Measurements from ENCODE around the gene CREB3L1.
A peak's percentile ranks its signal among the peaks of the same experiment; 100 is the strongest.

CREB3L1 gene

DNA sequence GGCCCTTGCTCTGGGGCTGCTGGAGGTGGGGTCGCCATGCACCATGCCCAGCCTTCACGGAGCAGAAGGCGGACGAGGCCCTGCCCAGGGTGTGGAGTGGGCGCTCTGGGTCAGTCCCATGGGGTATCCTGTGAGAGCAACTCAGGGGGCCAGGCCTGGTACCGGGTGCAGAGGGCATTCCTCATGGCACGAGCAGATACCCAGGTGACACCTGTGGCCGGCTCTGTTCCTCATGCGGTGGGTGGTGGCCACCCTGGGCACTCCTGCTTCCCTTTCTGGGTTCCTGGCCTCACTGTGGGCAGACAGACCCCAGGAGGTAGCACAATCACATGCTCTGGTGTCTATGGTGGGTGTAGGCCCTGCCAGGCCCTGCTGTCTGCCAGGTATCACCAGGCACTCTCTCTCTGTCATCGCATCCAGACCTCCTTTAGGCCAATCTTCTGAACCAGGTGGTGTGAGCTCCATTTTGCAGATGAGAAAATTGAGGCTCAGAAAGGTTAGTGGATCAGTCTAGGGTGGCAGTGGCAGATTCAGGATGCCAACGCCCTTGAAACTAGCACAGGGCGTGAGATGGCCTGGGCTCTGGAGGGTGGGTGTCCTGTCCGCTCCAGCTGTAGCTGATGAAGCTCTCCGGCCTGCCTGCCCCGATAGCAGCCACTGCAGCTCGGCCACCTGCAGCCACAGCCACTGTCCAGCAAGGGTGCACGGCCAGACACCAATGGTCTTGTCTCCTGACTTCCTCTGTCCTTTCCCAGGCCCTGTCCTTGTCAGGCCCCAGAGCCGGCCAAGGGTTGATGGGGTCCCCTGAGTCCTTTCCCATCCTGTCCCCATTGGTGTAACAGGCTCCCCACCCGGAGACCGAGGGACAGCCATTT is 84.9 kb downstream of the CREB3L1 start:
- no peak for TF ChIP-seq CEBPB (IDR thresholded peaks at IDR 0.05)
- TF ChIP-seq, protein P1, sequence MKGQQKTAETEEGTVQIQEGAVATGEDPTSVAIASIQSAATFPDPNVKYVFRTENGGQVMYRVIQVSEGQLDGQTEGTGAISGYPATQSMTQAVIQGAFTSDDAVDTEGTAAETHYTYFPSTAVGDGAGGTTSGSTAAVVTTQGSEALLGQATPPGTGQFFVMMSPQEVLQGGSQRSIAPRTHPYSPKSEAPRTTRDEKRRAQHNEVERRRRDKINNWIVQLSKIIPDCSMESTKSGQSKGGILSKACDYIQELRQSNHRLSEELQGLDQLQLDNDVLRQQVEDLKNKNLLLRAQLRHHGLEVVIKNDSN (IDR thresholded peaks at IDR 0.05): no peak
- no peak for TF ChIP-seq NFIC (IDR thresholded peaks at IDR 0.05)
- no peak for TF ChIP-seq TAF1 (IDR thresholded peaks at IDR 0.05; ENCODE audit: low read depth)
- no peak for TF ChIP-seq YY1 (IDR thresholded peaks at IDR 0.05; ENCODE audit: low read depth)
- no peak for TF ChIP-seq ZBTB7A (IDR thresholded peaks at IDR 0.05; ENCODE audit: low read depth)

DNA sequence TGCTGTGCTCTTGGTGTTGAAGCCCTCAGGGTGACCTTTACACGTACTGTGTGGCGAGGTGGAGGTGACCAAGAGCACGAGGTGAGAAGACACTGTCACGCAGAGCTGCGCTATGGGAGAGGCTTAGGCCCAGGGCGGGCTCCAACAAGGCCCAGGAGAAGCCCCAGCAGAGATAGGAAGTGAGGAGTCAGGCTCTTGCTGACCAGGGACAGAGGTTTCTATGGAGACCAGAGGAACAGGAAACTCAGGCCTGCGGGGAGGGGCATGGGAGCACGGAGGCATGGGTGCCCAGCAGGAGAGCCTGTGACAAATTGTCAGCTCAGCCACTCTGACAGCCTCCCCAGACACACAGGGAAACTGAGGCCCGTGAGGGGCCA is 85.6 kb downstream of the CREB3L1 start:
- TF ChIP-seq YY1 (IDR thresholded peaks at IDR 0.05; ENCODE audit: low read depth): no peak
- TF ChIP-seq EP300 (IDR thresholded peaks at IDR 0.05; ENCODE audit: borderline replicate concordance): no peak
- no peak for TF ChIP-seq FOXM1 (IDR thresholded peaks at IDR 0.05; ENCODE audit: borderline replicate concordance, low read depth)
- TF ChIP-seq RAD21 (IDR thresholded peaks at IDR 0.05; ENCODE audit: low read depth): no peak
- no peak for TF ChIP-seq EGR1 (IDR thresholded peaks at IDR 0.05)
- TF ChIP-seq CEBPB (IDR thresholded peaks at IDR 0.05): no peak
- TF ChIP-seq, protein P2, sequence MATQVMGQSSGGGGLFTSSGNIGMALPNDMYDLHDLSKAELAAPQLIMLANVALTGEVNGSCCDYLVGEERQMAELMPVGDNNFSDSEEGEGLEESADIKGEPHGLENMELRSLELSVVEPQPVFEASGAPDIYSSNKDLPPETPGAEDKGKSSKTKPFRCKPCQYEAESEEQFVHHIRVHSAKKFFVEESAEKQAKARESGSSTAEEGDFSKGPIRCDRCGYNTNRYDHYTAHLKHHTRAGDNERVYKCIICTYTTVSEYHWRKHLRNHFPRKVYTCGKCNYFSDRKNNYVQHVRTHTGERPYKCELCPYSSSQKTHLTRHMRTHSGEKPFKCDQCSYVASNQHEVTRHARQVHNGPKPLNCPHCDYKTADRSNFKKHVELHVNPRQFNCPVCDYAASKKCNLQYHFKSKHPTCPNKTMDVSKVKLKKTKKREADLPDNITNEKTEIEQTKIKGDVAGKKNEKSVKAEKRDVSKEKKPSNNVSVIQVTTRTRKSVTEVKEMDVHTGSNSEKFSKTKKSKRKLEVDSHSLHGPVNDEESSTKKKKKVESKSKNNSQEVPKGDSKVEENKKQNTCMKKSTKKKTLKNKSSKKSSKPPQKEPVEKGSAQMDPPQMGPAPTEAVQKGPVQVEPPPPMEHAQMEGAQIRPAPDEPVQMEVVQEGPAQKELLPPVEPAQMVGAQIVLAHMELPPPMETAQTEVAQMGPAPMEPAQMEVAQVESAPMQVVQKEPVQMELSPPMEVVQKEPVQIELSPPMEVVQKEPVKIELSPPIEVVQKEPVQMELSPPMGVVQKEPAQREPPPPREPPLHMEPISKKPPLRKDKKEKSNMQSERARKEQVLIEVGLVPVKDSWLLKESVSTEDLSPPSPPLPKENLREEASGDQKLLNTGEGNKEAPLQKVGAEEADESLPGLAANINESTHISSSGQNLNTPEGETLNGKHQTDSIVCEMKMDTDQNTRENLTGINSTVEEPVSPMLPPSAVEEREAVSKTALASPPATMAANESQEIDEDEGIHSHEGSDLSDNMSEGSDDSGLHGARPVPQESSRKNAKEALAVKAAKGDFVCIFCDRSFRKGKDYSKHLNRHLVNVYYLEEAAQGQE (IDR thresholded peaks at IDR 0.05; ENCODE audit: low read depth): no peak
- TF ChIP-seq, protein P3, sequence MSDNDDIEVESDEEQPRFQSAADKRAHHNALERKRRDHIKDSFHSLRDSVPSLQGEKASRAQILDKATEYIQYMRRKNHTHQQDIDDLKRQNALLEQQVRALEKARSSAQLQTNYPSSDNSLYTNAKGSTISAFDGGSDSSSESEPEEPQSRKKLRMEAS (IDR thresholded peaks at IDR 0.05): no peak
- TF ChIP-seq TAF1 (IDR thresholded peaks at IDR 0.05; ENCODE audit: low read depth): no peak
- TF ChIP-seq CREB1 (IDR thresholded peaks at IDR 0.05; ENCODE audit: low read depth): no peak

DNA sequence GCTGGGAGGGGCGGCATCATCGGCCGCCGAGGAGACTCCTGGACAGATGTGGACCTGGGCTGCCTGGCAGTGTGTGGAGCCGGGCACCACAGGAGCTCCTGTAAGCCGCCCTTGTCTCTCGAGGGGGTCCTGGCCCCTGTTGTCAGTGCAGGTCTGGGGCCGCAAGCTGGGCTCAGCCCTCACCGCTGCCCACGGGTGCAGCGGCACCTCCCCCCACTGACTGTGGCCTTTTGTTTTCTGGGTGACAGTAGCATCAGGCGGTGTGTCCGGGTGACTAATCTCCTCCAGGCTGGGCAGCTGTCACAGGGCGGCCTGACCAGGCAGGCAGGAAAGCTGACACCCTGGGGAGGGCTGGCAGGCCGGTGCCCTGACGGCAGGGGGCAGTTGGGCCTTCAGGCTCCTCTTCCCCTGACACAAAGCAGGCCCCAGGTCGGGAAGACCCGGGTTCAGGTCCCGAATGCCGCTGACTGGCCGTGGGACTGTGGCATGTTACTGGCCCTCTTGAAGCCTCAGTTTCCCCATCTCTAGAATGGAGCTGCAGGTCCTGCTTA is 86.1 kb downstream of the CREB3L1 start:
- TF ChIP-seq, protein P2 (IDR thresholded peaks at IDR 0.05; ENCODE audit: low read depth): no peak
- no peak for TF ChIP-seq TAF1 (IDR thresholded peaks at IDR 0.05; ENCODE audit: low read depth)
- TF ChIP-seq ZBTB7A (IDR thresholded peaks at IDR 0.05; ENCODE audit: low read depth): no peak
- TF ChIP-seq RAD21 (IDR thresholded peaks at IDR 0.05; ENCODE audit: low read depth): peak; percentile 5; the same call in 1 of the 2 replicates
- TF ChIP-seq NFIC (IDR thresholded peaks at IDR 0.05): peak; percentile 57
- no peak for TF ChIP-seq CEBPB (IDR thresholded peaks at IDR 0.05)
- peak; percentile 82 for TF ChIP-seq TCF12 (IDR thresholded peaks at IDR 0.05; ENCODE audit: low read depth)
- TF ChIP-seq EGR1 (IDR thresholded peaks at IDR 0.05): no peak
- peak; percentile 19; the same call in 1 of the 2 replicates for TF ChIP-seq TEAD4 (IDR thresholded peaks at IDR 0.05)
- peak; percentile 49; the same call in 1 of the 2 replicates for TF ChIP-seq EP300 (IDR thresholded peaks at IDR 0.05; ENCODE audit: borderline replicate concordance)
- TF ChIP-seq, protein P1 (IDR thresholded peaks at IDR 0.05): 0 out of 2 replicates have a peak, but pooled peaks have one; percentile 28
- no peak for TF ChIP-seq CREB1 (IDR thresholded peaks at IDR 0.05; ENCODE audit: low read depth)
- TF ChIP-seq, protein P3 (IDR thresholded peaks at IDR 0.05): peak; percentile 59; the same call in 1 of the 2 replicates
- TF ChIP-seq FOXM1 (IDR thresholded peaks at IDR 0.05; ENCODE audit: borderline replicate concordance, low read depth): no peak
- TF ChIP-seq YY1 (IDR thresholded peaks at IDR 0.05; ENCODE audit: low read depth): no peak

DNA sequence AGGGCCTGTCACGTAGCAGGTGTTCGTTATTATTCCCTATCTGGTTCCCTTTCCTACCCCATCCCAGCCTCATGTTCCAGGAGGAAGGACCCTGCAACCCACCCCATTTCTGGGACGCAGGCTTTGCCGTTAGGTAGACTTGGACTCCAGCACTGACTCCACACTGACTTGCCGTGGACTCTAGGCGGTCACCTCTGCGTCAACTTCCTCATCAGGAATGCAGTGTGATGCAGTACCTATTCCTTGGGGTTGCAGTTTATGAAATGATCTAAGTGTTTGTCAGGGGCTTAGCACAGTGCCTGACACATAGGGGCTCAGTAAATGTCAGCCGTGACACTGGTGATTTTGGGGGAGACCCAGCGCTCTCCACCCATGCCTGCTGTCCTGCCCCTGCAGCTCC is 86.6 kb downstream of the CREB3L1 start:
- no peak for TF ChIP-seq ZBTB7A (IDR thresholded peaks at IDR 0.05; ENCODE audit: low read depth)
- TF ChIP-seq YY1 (IDR thresholded peaks at IDR 0.05; ENCODE audit: low read depth): no peak
- TF ChIP-seq CEBPB (IDR thresholded peaks at IDR 0.05): no peak
- TF ChIP-seq TEAD4 (IDR thresholded peaks at IDR 0.05): no peak
- TF ChIP-seq, protein P2 (IDR thresholded peaks at IDR 0.05; ENCODE audit: low read depth): no peak
- TF ChIP-seq CREB1 (IDR thresholded peaks at IDR 0.05; ENCODE audit: low read depth): no peak
- TF ChIP-seq, protein P1 (IDR thresholded peaks at IDR 0.05): no peak
- no peak for TF ChIP-seq NFIC (IDR thresholded peaks at IDR 0.05)
- no peak for TF ChIP-seq RAD21 (IDR thresholded peaks at IDR 0.05; ENCODE audit: low read depth)
- TF ChIP-seq TCF12 (IDR thresholded peaks at IDR 0.05; ENCODE audit: low read depth): no peak
- TF ChIP-seq EGR1 (IDR thresholded peaks at IDR 0.05): no peak
- TF ChIP-seq, protein P3 (IDR thresholded peaks at IDR 0.05): no peak
- no peak for TF ChIP-seq EP300 (IDR thresholded peaks at IDR 0.05; ENCODE audit: borderline replicate concordance)
- TF ChIP-seq TAF1 (IDR thresholded peaks at IDR 0.05; ENCODE audit: low read depth): no peak
